ENCODE data around the gene ENC1.

DNA sequence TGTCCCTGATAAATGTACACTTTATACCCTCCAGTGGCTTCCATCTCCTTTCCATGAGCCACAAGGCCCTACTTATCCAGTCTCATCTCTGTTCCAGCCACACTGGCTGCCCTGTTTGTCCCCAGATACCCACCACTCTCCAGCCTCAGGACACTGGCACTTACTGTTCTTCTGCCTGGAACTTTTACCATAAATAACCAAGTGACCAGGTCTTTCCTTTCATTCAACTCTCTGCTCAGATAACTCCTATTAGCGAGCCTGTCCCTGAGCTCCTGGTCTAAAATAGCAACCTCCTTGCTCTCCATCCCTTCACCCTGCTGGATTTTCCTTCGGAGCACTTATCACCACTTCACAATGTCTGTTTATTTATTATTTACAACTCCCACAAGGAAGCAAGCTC, 16.6 kb upstream of the ENC1 start:
- TF ChIP-seq, protein P1, sequence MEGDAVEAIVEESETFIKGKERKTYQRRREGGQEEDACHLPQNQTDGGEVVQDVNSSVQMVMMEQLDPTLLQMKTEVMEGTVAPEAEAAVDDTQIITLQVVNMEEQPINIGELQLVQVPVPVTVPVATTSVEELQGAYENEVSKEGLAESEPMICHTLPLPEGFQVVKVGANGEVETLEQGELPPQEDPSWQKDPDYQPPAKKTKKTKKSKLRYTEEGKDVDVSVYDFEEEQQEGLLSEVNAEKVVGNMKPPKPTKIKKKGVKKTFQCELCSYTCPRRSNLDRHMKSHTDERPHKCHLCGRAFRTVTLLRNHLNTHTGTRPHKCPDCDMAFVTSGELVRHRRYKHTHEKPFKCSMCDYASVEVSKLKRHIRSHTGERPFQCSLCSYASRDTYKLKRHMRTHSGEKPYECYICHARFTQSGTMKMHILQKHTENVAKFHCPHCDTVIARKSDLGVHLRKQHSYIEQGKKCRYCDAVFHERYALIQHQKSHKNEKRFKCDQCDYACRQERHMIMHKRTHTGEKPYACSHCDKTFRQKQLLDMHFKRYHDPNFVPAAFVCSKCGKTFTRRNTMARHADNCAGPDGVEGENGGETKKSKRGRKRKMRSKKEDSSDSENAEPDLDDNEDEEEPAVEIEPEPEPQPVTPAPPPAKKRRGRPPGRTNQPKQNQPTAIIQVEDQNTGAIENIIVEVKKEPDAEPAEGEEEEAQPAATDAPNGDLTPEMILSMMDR (IDR thresholded peaks at IDR 0.05) = no peak
- no peak for TF ChIP-seq POLR2A (IDR thresholded peaks at IDR 0.05)
- no peak for TF ChIP-seq POLR2AphosphoS5 (IDR thresholded peaks at IDR 0.05; ENCODE audit: insufficient read depth in 1 of 2, low read depth in 1 of 2)
